Epithelial cell of proximal tubule (primary cell): ENCODE results near the gene EML6. TPM values are rescaled to one million over a fixed set of nuclear protein-coding genes. Genes with fewer than 3 reads are reported as not detected.

Experiments
- DNase-seq: peaks from one replicate; pipeline ENCODE4 v3.0.0-alpha.2; 2011; ENCODE audit warnings: low read depth
- H3K4me3 ChIP-seq: 2 replicates; pipeline ENCODE4 v1.5.1; 2011; ENCODE audit warnings: low read depth, mild to moderate bottlenecking, low read length
- total RNA-seq: library from RNA; depleted of rRNA; stranded (reverse); fragments of >200 nt; gene quantifications from 2 replicates; pipeline ENCODE4 v1.2.3, GENCODE V29; 2015
- TF ChIP-seq, protein P1 (sequence below): conservative IDR thresholded peaks from 2 replicates; pipeline ENCODE4 v1.5.1; 2012; ENCODE audit warnings: low read depth, mild to moderate bottlenecking, low read length

Gene EML6
- total RNA-seq, 1 donor from 2014 or later, result 3.7 TPM

DNA sequence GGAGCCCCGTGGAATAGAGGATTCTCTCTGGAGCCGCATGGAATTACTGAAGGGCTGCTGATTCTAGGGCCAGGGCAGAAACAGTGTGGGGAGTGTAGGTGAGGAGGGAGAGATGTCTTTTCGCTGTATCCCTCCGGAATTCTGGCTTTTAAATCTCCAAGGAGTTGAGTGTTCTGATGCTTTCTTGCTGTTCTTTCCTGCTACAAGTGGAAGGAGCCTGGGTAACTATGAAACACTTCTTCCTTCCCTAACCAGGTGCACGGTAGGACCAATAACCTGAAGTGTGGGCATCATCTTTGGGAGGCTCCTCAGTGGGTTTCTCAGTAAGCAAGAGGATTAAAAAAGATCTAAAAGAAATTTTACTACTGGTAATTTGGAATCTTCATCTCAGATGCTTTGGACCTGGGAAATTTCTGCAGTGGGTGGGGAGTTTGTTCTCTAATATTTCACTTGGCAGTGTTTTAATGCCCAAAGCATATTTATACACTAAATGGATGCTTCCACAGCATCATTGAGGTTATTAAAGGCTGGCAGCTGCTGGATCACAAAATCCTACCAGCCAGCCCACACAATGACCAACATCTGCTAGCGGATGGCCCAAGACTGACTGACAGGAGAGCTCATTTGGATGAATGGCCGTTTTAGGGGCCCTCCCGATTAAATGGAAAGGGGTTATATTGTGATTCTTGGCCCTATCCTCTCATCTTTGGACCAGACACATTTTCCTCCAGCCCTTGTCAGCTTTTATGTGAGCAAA, 2.1 kb downstream of the EML6 start:
- H3K4me3 ChIP-seq, result no peak overlapping the region
- TF ChIP-seq, protein P1, sequence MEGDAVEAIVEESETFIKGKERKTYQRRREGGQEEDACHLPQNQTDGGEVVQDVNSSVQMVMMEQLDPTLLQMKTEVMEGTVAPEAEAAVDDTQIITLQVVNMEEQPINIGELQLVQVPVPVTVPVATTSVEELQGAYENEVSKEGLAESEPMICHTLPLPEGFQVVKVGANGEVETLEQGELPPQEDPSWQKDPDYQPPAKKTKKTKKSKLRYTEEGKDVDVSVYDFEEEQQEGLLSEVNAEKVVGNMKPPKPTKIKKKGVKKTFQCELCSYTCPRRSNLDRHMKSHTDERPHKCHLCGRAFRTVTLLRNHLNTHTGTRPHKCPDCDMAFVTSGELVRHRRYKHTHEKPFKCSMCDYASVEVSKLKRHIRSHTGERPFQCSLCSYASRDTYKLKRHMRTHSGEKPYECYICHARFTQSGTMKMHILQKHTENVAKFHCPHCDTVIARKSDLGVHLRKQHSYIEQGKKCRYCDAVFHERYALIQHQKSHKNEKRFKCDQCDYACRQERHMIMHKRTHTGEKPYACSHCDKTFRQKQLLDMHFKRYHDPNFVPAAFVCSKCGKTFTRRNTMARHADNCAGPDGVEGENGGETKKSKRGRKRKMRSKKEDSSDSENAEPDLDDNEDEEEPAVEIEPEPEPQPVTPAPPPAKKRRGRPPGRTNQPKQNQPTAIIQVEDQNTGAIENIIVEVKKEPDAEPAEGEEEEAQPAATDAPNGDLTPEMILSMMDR, result no peak
- no peak for DNase-seq

DNA sequence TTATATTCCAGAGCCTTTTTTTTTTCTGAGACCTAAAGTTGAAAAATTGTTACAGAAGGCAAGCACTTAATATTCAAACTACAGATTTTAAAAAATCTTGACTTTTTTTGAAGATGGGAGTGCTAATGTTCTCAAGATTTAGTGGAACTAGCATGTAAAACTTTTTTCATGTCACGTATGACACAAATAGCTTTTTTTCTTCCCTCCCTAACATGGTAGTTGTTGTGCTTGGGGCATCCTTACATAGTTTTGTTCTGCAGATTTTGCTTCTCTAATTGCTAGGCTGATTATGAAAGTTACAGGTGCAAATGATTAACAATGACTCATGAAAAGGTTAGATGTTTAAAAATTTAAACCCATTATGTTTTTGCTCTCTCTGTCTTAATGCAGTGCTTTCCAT, 3.0 kb downstream of the EML6 start:
- no peak overlapping the region for H3K4me3 ChIP-seq
- TF ChIP-seq, protein P1, result no peak
- no peak for DNase-seq

DNA sequence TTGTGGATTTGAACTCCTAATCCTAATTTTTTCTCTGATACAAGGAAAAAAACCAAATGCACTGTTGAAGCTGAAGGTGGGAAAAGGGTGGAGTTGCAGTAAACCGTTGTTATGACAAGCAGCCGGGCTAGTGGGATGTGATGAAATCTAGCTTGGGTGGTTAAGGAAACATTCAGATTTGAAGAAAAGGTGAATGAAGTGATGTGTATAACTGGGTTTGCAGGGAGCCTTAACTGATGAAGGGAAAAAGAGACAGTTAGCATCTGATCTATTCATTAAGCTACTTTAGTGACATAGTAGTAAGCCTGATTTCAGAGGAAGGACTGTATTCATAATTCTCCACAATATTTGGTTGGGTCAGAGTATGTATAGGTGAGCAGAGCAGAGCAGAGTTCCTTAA, 3.5 kb downstream of the EML6 start:
- no peak overlapping the region for H3K4me3 ChIP-seq
- DNase-seq, result no peak
- TF ChIP-seq, protein P1, result no peak

DNA sequence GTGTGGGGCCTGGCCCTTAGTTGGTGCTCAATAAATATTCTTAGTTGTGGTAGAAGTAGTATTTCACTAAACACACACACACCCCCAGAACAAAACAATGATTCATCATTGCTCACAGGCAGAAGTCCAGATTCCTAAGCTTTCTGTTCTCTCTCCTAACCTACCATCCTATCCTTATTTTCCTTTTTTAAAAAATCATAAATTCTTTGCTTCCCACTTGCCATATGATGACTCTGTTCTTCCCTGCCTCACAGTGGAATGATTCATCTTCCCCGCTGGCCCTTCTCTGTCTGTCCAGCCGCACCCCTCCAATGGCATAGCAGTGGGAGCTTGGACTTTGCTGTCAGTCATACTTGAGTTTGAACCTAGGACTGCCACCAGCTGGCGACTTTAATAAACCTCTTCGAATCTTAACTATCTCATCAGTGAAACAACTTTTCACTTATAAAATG, 5.2 kb downstream of the EML6 start:
- no peak overlapping the region for H3K4me3 ChIP-seq
- no peak for DNase-seq
- TF ChIP-seq, protein P1, result no peak

- H3K4me3 ChIP-seq, result no peak overlapping the region
- TF ChIP-seq, protein P1, result no peak
- DNase-seq, result no peak
Measured at GRCh38 chr2:54735636-54736035, 12.2 kb downstream of the EML6 start.

GRCh38 chr2:54738281-54738680, 14.8 kb downstream of the EML6 start:
- H3K4me3 ChIP-seq, result no peak overlapping the region
- no peak for DNase-seq
- TF ChIP-seq, protein P1, result no peak

GRCh38 chr2:54740333-54740732, 16.9 kb downstream of the EML6 start:
- DNase-seq, result no peak
- no peak overlapping the region for H3K4me3 ChIP-seq
- TF ChIP-seq, protein P1, result no peak
